Prostate gland (tissue), 2 donors: ENCODE results near the gene CALML3.

Source experiments
- CTCF ChIP-seq, 4 experiments: fragments of 200-600 bp in 2 of 4; fragments of 450-650 bp in 2 of 4; sonication (generic) in 2 of 4; IDR thresholded peaks; 1 replicate in 3 of 4; 2 replicates in 1 of 4; pipeline ENCODE4 v1.5.1; 2016 to 2019; ENCODE audit warnings: antibody characterized with exemption in 4 of 4, mild to moderate bottlenecking in 2 of 4, moderate library complexity in 2 of 4
- POLR2A ChIP-seq: fragments of 450-650 bp; IDR thresholded peaks from one replicate; pipeline ENCODE4 v1.6.1; 2016; ENCODE audit warnings: antibody characterized with exemption, mild to moderate bottlenecking
- POLR2AphosphoS5 ChIP-seq: sonication (generic); formaldehyde crosslinking; IDR thresholded peaks from one replicate; pipeline ENCODE4 v1.6.1; 2017; ENCODE audit warnings: antibody characterized with exemption

GRCh38 chr10:5566614-5567013, 41.9 kb downstream of the CALML3 start:
- no peak for TF ChIP-seq POLR2AphosphoS5
- no peak for TF ChIP-seq CTCF (IDR thresholded peaks at IDR 0.05)
- no peak for TF ChIP-seq POLR2A
